Liver (tissue), 9 donors: ENCODE measurements around the gene ARHGEF12. TPM values are rescaled to one million over a fixed set of nuclear protein-coding genes. Genes with fewer than 3 reads are reported as not detected.

Source experiments
- DNase-seq: peaks from one replicate; pipeline ENCODE4 v3.0.0-alpha.2; 2017; ENCODE audit warnings: low spot score
- H3K27ac ChIP-seq, 2 donors: one replicate each; pipeline ENCODE4 v1.7.0; 2013; ENCODE audit warnings: inconsistent platforms in 2 of 2, low read length in 2 of 2, control low read depth in 1 of 2, low read depth in 1 of 2, mild to moderate bottlenecking in 1 of 2
- H3K27me3 ChIP-seq, 4 donors: one replicate each; pipeline versions ENCODE4 v1.6.1 to v1.7.0; 2013; ENCODE audit warnings: low read length in 3 of 4, inconsistent platforms in 1 of 4, mild to moderate bottlenecking in 1 of 4, moderate library complexity in 1 of 4; ENCODE audit not compliant: control insufficient read depth in 4 of 4, insufficient read depth in 4 of 4
- H3K36me3 ChIP-seq, 4 donors: one replicate each; pipeline versions ENCODE4 v1.6.1 to v1.7.0; 2013; ENCODE audit warnings: low read length in 3 of 4, mild to moderate bottlenecking in 3 of 4, low read depth in 1 of 4, moderate library complexity in 1 of 4; ENCODE audit not compliant: control insufficient read depth in 4 of 4, insufficient read depth in 3 of 4
- H3K4me1 ChIP-seq, 4 donors: one replicate each; pipeline versions ENCODE4 v1.6.1 to v1.7.0; 2013; ENCODE audit warnings: low read length in 3 of 4, mild to moderate bottlenecking in 3 of 4, moderate library complexity in 1 of 4; ENCODE audit not compliant: control insufficient read depth in 4 of 4, insufficient read depth in 4 of 4
- H3K4me3 ChIP-seq, 3 donors: one replicate each; pipeline versions ENCODE4 v1.6.1 to v1.7.0; 2013; ENCODE audit warnings: low read length in 3 of 3, control low read depth in 1 of 3, low read depth in 1 of 3, mild to moderate bottlenecking in 1 of 3
- H3K9ac ChIP-seq, 2 donors: one replicate each; pipeline ENCODE4 v1.7.0; 2013; ENCODE audit warnings: low read length in 2 of 2, mild to moderate bottlenecking in 2 of 2, moderate library complexity in 2 of 2, control low read depth in 1 of 2, low read depth in 1 of 2
- H3K9me3 ChIP-seq, 4 donors: one replicate each; pipeline versions ENCODE4 v1.6.1 to v1.7.0; 2013; ENCODE audit warnings: low read length in 3 of 4; ENCODE audit not compliant: control insufficient read depth in 4 of 4
- EGR1 ChIP-seq, 2 donors: IDR thresholded peaks; 2 replicates each; pipeline ENCODE4 v1.6.1; 2016 to 2018; ENCODE audit warnings: antibody characterized with exemption in 2 of 2, low read depth in 2 of 2
- FOXA1 ChIP-seq: IDR thresholded peaks from 2 replicates; pipeline ENCODE4 v1.6.1; 2016; ENCODE audit warnings: antibody characterized with exemption
- FOXA2 ChIP-seq: IDR thresholded peaks from 2 replicates; pipeline ENCODE4 v1.6.1; 2016; ENCODE audit warnings: antibody characterized with exemption
- GABPA ChIP-seq, 2 donors: IDR thresholded peaks in 1 of 2; conservative IDR thresholded peaks in 1 of 2; 2 replicates each; pipeline ENCODE4 v1.6.1; 2016; ENCODE audit warnings: antibody characterized with exemption in 2 of 2, mild to moderate bottlenecking in 1 of 2, moderate library complexity in 1 of 2
- HNF4A ChIP-seq, 2 donors: conservative IDR thresholded peaks; 2 replicates each; pipeline ENCODE4 v1.6.1; 2016; ENCODE audit warnings: antibody characterized with exemption in 2 of 2, mild to moderate bottlenecking in 2 of 2
- HNF4G ChIP-seq: IDR thresholded peaks from 2 replicates; pipeline ENCODE4 v1.6.1; 2016; ENCODE audit warnings: antibody characterized with exemption
- JUND ChIP-seq, 2 donors: IDR thresholded peaks; 2 replicates each; pipeline ENCODE4 v1.6.1; 2016; ENCODE audit warnings: antibody characterized with exemption in 2 of 2
- MAX ChIP-seq: IDR thresholded peaks from 2 replicates; pipeline ENCODE4 v1.6.1; 2016; ENCODE audit warnings: antibody characterized with exemption
- NR2F2 ChIP-seq: IDR thresholded peaks from 2 replicates; pipeline ENCODE4 v1.6.1; 2016; ENCODE audit warnings: antibody characterized with exemption
- RAD21 ChIP-seq, 2 donors: IDR thresholded peaks; 2 replicates each; pipeline ENCODE4 v1.6.1; 2016; ENCODE audit warnings: antibody characterized with exemption in 2 of 2, mild to moderate bottlenecking in 2 of 2
- REST ChIP-seq: IDR thresholded peaks from 2 replicates; pipeline ENCODE4 v1.6.1; 2016; ENCODE audit warnings: antibody characterized with exemption, mild to moderate bottlenecking
- RXRA ChIP-seq, 2 donors: IDR thresholded peaks; 2 replicates each; pipeline ENCODE4 v1.6.1; 2017 to 2018; ENCODE audit warnings: antibody characterized with exemption in 2 of 2, mild to moderate bottlenecking in 1 of 2
- SP1 ChIP-seq: IDR thresholded peaks from 2 replicates; pipeline ENCODE4 v1.6.1; 2018; ENCODE audit warnings: antibody characterized with exemption, mild to moderate bottlenecking
- TAF1 ChIP-seq: conservative IDR thresholded peaks from 2 replicates; pipeline ENCODE4 v1.6.1; 2016; ENCODE audit warnings: antibody characterized with exemption, mild to moderate bottlenecking
- YY1 ChIP-seq: IDR thresholded peaks from 2 replicates; pipeline ENCODE4 v1.6.1; 2016; ENCODE audit warnings: antibody characterized with exemption, mild to moderate bottlenecking
- ZBTB33 ChIP-seq: IDR thresholded peaks from 2 replicates; pipeline ENCODE4 v1.6.1; 2016; ENCODE audit warnings: antibody characterized with exemption
- WGBS: extraction: QIAGEN DNeasy Blood & Tissue Kit; methylation state at CpG from one replicate; pipeline ENCODE4 v1.1.7; 2013; 5-methylcytosine and 5-hydroxymethylcytosine counted together
- polyA plus RNA-seq, 2 donors: library from polyadenylated mRNA; stranded (reverse) in 1 of 2; unstranded in 1 of 2; fragments of 200-250 nt in 1 of 2; fragments of >200 nt in 1 of 2; fragmentation: Nextera tagmentation in 1 of 2; extraction: Ambion mirVana in 1 of 2; gene quantifications; one replicate each; pipeline versions ENCODE4 v1.2.1 to v1.2.3, GENCODE V29; 2013 to 2015
- total RNA-seq, 2 donors: library from RNA; depleted of rRNA; stranded (reverse); fragments of >200 nt; gene quantifications; one replicate each; pipeline ENCODE4 v1.2.3, GENCODE V29; 2014
- TF ChIP-seq, protein P1 (sequence below): IDR thresholded peaks from 2 replicates; pipeline ENCODE4 v1.6.1; 2016; ENCODE audit warnings: antibody characterized with exemption
- TF ChIP-seq, protein P2 (sequence below): fragments of 150-350 bp; IDR thresholded peaks from 2 replicates; pipeline ENCODE4 v1.5.1; 2017; ENCODE audit warnings: improper control_type of control experiment, low read depth, low read length; ENCODE audit not compliant: missing input control
- donor health status: healthy.
- donor health status: healthy.
- donor health status: healthy.
- donor health status: healthy.
- donor health status: healthy.

The ARHGEF12 gene
- total and polyA plus RNA-seq, 4 donors, result 28.0 to 169 (median 53.9) TPM

GRCh38 chr11:120337355-120338106, 1.3 kb downstream of the ARHGEF12 start:
- TF ChIP-seq ZBTB33 (no peak), MAX (peak; percentile 56), YY1 (peak; percentile 52), RAD21 (IDR thresholded peaks at IDR 0.05) (peak in 1 of 2 donors; percentile 20), TAF1 (no peak), HNF4A (conservative IDR thresholded peaks at IDR 0.05) (peak; percentile 38 to 44), REST (peak; percentile 77), GABPA (IDR thresholded peaks at IDR 0.05 in 1 of 2, conservative IDR thresholded peaks at IDR 0.05 in 1 of 2) (peak in 1 of 2 donors; percentile 11), FOXA1 (peak; percentile 34), JUND (IDR thresholded peaks at IDR 0.05) (peak in 1 of 2 donors; percentile 9), NR2F2 (peak; percentile 9), RXRA (IDR thresholded peaks at IDR 0.05) (peak; percentile 53 to 62), SP1 (peak; percentile 19), FOXA2 (peak; percentile 54), HNF4G (no peak), EGR1 (IDR thresholded peaks at IDR 0.05; ENCODE audit: low read depth in 2 of 2) (no peak)
- TF ChIP-seq, protein P1, sequence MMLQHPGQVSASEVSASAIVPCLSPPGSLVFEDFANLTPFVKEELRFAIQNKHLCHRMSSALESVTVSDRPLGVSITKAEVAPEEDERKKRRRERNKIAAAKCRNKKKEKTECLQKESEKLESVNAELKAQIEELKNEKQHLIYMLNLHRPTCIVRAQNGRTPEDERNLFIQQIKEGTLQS, result no peak
- TF ChIP-seq, protein P2, sequence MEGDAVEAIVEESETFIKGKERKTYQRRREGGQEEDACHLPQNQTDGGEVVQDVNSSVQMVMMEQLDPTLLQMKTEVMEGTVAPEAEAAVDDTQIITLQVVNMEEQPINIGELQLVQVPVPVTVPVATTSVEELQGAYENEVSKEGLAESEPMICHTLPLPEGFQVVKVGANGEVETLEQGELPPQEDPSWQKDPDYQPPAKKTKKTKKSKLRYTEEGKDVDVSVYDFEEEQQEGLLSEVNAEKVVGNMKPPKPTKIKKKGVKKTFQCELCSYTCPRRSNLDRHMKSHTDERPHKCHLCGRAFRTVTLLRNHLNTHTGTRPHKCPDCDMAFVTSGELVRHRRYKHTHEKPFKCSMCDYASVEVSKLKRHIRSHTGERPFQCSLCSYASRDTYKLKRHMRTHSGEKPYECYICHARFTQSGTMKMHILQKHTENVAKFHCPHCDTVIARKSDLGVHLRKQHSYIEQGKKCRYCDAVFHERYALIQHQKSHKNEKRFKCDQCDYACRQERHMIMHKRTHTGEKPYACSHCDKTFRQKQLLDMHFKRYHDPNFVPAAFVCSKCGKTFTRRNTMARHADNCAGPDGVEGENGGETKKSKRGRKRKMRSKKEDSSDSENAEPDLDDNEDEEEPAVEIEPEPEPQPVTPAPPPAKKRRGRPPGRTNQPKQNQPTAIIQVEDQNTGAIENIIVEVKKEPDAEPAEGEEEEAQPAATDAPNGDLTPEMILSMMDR, result no peak
- H3K4me3 ChIP-seq, result peak overlapping the region; percentile 82 to 99 (median 96)
- no peaks in the 10 kb centered on the region for H3K9me3 ChIP-seq
- peak overlapping the region; percentile 89 to 94 for H3K27ac ChIP-seq
- H3K9ac ChIP-seq, result peak overlapping the region; percentile 18 to 91
- no peaks in the 10 kb centered on the region for H3K27me3 ChIP-seq
- H3K4me1 ChIP-seq, result peaks cover 0 to 19% (median 6%) of the 10 kb centered on the region in 4 donors
- H3K36me3 ChIP-seq, result no peaks in the 10 kb centered on the region
- WGBS, result 6% methylated on average over 18 of the region's 18 CpGs
- DNase-seq, result no peak
